ENCODE measurements around the gene C3orf49. TPM values are rescaled to one million over a fixed set of nuclear protein-coding genes. Genes with fewer than 3 reads are reported as not detected.

The C3orf49 gene
- total RNA-seq, 4 donors from 2014 or later: not detected

DNA sequence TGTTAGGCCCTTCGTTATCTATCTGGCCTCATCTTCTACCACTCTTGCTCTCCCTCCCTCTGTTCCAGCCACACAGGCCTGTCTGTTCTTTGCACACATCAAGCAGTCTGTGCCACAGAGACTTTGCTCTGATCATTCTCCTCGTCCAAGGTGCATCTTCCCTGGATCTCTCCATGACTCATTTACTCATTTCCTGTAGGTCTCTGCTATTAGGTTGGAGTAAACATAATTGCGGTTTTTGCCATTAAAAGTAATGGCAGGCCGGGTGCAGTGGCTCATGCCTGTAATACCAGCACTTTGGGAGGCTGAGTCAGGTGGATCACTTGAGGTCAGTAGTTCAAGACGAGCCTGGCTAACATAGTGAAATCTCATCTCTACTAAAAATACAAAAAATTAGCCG, 9.5 kb upstream of the C3orf49 start:
- no peaks in the 10 kb centered on the region for H3K27me3 ChIP-seq
- no peak overlapping the region for H3K4me3 ChIP-seq
- TF ChIP-seq, protein P1, sequence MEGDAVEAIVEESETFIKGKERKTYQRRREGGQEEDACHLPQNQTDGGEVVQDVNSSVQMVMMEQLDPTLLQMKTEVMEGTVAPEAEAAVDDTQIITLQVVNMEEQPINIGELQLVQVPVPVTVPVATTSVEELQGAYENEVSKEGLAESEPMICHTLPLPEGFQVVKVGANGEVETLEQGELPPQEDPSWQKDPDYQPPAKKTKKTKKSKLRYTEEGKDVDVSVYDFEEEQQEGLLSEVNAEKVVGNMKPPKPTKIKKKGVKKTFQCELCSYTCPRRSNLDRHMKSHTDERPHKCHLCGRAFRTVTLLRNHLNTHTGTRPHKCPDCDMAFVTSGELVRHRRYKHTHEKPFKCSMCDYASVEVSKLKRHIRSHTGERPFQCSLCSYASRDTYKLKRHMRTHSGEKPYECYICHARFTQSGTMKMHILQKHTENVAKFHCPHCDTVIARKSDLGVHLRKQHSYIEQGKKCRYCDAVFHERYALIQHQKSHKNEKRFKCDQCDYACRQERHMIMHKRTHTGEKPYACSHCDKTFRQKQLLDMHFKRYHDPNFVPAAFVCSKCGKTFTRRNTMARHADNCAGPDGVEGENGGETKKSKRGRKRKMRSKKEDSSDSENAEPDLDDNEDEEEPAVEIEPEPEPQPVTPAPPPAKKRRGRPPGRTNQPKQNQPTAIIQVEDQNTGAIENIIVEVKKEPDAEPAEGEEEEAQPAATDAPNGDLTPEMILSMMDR (IDR thresholded peaks at IDR 0.05): no peak
- no peak for TF ChIP-seq POLR2A (IDR thresholded peaks at IDR 0.05)
- no peaks in the 10 kb centered on the region for H3K36me3 ChIP-seq
- intact Hi-C loops (cut with DNase I): no loop called here
- no peak overlapping the region for H3K27ac ChIP-seq
- no peak for DNase-seq
- no peaks in the 10 kb centered on the region for H3K9me3 ChIP-seq
- H3K4me1 ChIP-seq: no peaks in the 10 kb centered on the region
- 85 to 89% methylated on average over 6 of the region's 6 CpGs for WGBS, 2 donors

DNA sequence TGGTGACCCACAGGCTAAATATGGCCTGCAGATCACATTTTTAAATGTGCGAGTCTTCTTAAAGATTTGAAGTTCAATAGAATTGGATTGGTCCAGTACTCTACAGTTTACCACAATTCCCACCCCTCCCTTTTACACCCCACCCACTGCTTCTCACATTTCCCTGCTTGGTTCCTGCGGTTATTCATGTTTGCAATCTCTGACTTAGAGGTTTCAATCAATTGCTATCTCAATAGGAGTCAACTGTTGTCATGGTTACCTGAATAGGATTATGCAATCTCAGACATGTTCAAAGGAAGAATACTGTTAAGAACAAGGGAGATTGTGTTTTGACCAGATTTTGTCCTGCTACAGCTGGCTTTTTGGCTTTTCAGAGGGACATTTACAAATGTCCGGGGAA, 4.9 kb upstream of the C3orf49 start:
- 60 to 84% methylated on average over 3 of the region's 3 CpGs for WGBS, 2 donors
- Histone ChIP-seq H3K4me3 (no peak overlapping the region), H3K36me3 (no peaks in the 10 kb centered on the region), H3K4me1 (peaks cover 0 to 4% (median 0%) of the 10 kb centered on the region in 3 donors), H3K27ac (no peak overlapping the region), H3K27me3 (no peaks in the 10 kb centered on the region), H3K9me3 (no peaks in the 10 kb centered on the region)
- no peak for DNase-seq
- intact Hi-C loops (cut with DNase I): no loop called here
- TF ChIP-seq, protein P1 (IDR thresholded peaks at IDR 0.05): no peak
- TF ChIP-seq POLR2A (IDR thresholded peaks at IDR 0.05): no peak

DNA sequence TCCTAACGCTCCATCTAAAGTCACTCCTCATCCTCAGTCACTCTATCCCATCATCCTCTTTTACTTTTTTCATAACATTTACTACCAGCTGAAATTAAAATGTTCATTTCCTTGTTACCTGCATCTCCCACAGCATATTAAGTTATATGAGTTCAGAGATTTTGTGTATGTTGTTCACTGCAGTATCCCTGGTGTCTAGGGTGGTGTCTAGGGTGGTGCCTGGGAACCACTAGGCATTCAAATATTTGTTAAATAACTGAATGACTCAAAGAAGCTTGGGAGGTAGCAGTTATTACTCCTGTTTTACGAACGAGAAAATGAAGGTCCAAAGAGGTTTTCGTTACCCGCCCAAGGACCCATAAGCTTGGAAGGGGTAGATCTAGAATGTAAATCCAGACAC, 1.9 kb upstream of the C3orf49 start:
- Histone ChIP-seq H3K27me3 (no peaks in the 10 kb centered on the region), H3K4me3 (no peak overlapping the region), H3K27ac (no peak overlapping the region), H3K4me1 (peaks cover 0 to 4% (median 0%) of the 10 kb centered on the region in 3 donors), H3K9me3 (no peaks in the 10 kb centered on the region), H3K36me3 (no peaks in the 10 kb centered on the region)
- 84 to 88% methylated on average over 5 of the region's 5 CpGs for WGBS, 2 donors
- intact Hi-C loops (cut with DNase I): loop anchor here (5.0 kb wide), 1 partner anchor 470 kb away; no protein-coding TSS in a partner anchor
- no peak for DNase-seq
- TF ChIP-seq, protein P1 (IDR thresholded peaks at IDR 0.05): no peak
- TF ChIP-seq POLR2A (IDR thresholded peaks at IDR 0.05): no peak

DNA sequence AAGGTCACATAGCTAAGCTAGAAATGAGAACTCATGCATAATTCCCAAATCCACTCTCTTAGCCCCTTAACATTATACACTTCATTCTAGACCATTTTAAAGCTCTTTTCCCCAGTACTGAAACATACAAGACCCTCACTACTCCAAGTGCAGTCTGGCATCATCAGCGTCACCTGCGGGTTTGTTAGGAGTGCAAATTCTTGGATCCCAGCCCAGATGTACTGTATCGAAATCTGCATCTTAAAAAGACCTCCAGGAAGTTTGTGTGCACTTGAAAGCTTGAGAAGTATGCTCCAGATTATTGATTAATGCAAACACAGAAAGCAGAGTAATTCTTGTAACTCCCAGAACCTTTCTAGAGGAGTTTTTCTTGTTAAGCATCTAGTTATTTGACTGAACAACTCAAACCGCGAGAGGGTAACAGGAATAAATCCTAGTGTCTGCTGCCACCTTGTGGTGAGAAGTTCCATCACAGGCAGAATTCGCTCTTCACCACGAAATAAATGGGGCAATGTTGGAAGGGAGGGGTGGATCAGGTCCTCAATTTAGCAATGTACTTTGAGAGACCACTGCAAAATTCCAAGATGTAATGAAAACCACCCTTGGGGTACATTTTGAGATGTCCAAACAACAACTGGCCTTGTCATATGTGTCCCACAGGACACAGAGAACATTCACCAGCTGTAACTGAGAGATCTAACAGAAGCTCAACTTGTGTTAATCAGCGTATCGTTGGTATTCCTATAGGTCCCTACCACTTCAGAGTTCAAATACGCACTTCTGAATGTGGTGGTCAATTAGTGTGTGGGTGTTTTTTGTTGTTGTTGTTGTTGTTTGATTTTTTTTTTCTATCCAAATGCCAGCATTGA, 583 bp upstream of the C3orf49 start:
- TF ChIP-seq POLR2A (IDR thresholded peaks at IDR 0.05): no peak
- TF ChIP-seq, protein P1 (IDR thresholded peaks at IDR 0.05): peak; percentile 79 to 90 (median 87)
- H3K27ac ChIP-seq: no peak overlapping the region
- intact Hi-C loops (cut with DNase I): loop anchor here (5.0 kb wide), 1 partner anchor 471 kb away; no protein-coding TSS in a partner anchor
- H3K9me3 ChIP-seq: no peaks in the 10 kb centered on the region
- WGBS, 2 donors: 25 to 30% methylated on average over 10 of the region's 10 CpGs
- no peak overlapping the region for H3K4me3 ChIP-seq
- H3K27me3 ChIP-seq: no peaks in the 10 kb centered on the region
- no peaks in the 10 kb centered on the region for H3K36me3 ChIP-seq
- no peak for DNase-seq
- H3K4me1 ChIP-seq: peaks cover 0 to 6% (median 0%) of the 10 kb centered on the region in 3 donors

DNA sequence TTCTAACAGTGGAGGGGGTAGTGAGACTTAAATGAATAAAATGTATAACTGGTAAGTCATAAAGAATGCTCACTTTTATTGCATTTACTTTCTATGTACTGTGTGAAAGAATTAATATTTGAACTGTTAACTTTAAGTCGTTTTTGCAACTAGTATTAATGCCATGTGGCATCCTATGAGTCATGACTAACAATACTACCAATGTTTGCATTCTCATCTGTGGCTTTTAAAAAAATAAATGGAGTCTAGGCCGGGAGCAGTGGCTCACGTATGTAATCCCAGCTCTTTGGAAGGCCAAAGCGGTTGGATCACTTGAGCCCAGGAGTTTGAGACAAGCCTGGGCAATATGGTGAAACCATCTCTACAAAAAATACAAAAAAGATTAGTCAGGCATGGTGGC, 5.2 kb downstream of the C3orf49 start:
- peaks cover 0 to 14% (median 0%) of the 10 kb centered on the region in 3 donors for H3K4me1 ChIP-seq
- no peak overlapping the region for H3K4me3 ChIP-seq
- intact Hi-C loops (cut with DNase I): no loop called here
- no peak for DNase-seq
- H3K27me3 ChIP-seq: no peaks in the 10 kb centered on the region
- peak overlapping the region in 3 of 4 donors; percentile 44 to 49 (median 46) for H3K27ac ChIP-seq
- 27 to 32% methylated on average over 4 of the region's 4 CpGs for WGBS, 2 donors
- TF ChIP-seq, protein P1 (IDR thresholded peaks at IDR 0.05): no peak
- no peak for TF ChIP-seq POLR2A (IDR thresholded peaks at IDR 0.05)
- peaks cover 0 to 14% (median 0%) of the 10 kb centered on the region in 3 donors for H3K36me3 ChIP-seq
- no peaks in the 10 kb centered on the region for H3K9me3 ChIP-seq

All from esophagus squamous epithelium (tissue), 5 donors.